Natural killer cell treated with Interleukin-12 subunit alpha and Interleukin-12 subunit beta and Interleukin-15 and Interleukin-18, amount 100 ng/mL, for 72 hours (primary cell): ENCODE measurements around the gene EIF4EBP3. TPM values are rescaled to one million over a fixed set of nuclear protein-coding genes. Genes with fewer than 3 reads are reported as not detected.
A peak's percentile ranks its signal among the peaks of the same experiment; 100 is the strongest.

Experiments used
- ATAC-seq, 2 donors: fragments of 150-1000 bp; cut with Tn5 transposase in 1 of 2; sonication (Bioruptor Pico), chemical (Tn5 transposase) in 1 of 2; 2 replicates each; pipeline ENCODE4 v1.10.0; 2021
- DNase-seq: peaks from one replicate; pipeline ENCODE4 v3.0.0; 2022; ENCODE audit warnings: low spot score
- H3K27ac Mint-ChIP-seq, 2 donors: 1 replicate in 1 of 2; 2 replicates in 1 of 2; pipeline ENCODE4 v1.8.0; 2022; ENCODE audit warnings: mixed read lengths in 2 of 2, mild to moderate bottlenecking in 1 of 2, moderate library complexity in 1 of 2
- H3K27me3 Mint-ChIP-seq, 2 donors: 1 replicate in 1 of 2; 2 replicates in 1 of 2; pipeline ENCODE4 v1.8.0; 2022; ENCODE audit warnings: mixed read lengths in 2 of 2
- H3K36me3 Mint-ChIP-seq: one replicate; pipeline ENCODE4 v1.8.0; 2022; ENCODE audit warnings: mixed read lengths
- H3K4me1 Mint-ChIP-seq, 2 donors: 1 replicate in 1 of 2; 2 replicates in 1 of 2; pipeline ENCODE4 v1.8.0; 2022; ENCODE audit warnings: low read depth in 2 of 2, mixed read lengths in 2 of 2, mild to moderate bottlenecking in 1 of 2
- H3K4me3 Mint-ChIP-seq: one replicate; pipeline ENCODE4 v1.8.0; 2022; ENCODE audit warnings: mixed read lengths
- H3K9me3 Mint-ChIP-seq: 2 replicates; pipeline ENCODE4 v1.8.0; 2022; ENCODE audit warnings: mixed read lengths
- total RNA-seq, 2 donors: library from RNA; stranded (reverse); gene quantifications; one replicate each; pipeline ENCODE4 v1.2.3, GENCODE V29; 2022

Gene EIF4EBP3
- total RNA-seq, result 1 to 10 TPM; 7.0 to 8.6 TPM

- Mint-ChIP-seq H3K27me3 (no peaks in the 10 kb centered on the region), H3K4me1 (peaks cover 27 to 32% of the 10 kb centered on the region in 2 donors), H3K27ac (peak within 1 kb of the TSS; percentile 75 to 93), H3K36me3 (peaks cover 24% of the 10 kb centered on the region), H3K9me3 (no peaks in the 10 kb centered on the region), H3K4me3 (peak within 1 kb of the TSS; percentile 79)
- ATAC-seq (peak; percentile 98), DNase-seq (peak; percentile 86)
These were observed at the start of gene EIF4EBP3 for GRCh38 chr5:140547508-140548299. EIF4EBP3 (plus strand) TSS chr5:140547662; CDS start chr5:140547738, 76 bp downstream.

DNA sequence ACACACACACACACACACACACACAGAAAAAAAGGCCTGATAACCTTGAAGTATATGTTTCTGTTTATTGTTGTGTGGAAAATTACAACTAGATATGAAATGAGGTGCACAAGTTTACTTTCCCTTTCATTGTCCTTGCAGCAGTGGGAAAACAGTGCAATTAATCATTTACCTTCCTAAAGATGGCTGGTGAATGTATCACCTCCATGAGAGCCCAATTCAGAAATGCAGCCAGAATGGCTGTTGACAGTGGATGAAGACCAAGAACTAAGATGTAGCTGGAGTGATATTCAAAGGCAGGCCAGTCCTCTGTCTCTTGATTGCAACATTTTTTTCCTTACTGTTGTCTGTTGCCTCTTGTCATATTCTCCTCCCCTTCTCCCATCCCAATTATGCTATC is 49.6 kb upstream of the EIF4EBP3 start:
- Mint-ChIP-seq H3K27me3 (no peaks in the 10 kb centered on the region), H3K4me1 (peaks cover 4 to 6% of the 10 kb centered on the region in 2 donors), H3K9me3 (no peaks in the 10 kb centered on the region), H3K27ac (no peak overlapping the region), H3K36me3 (peaks cover 18% of the 10 kb centered on the region), H3K4me3 (no peak overlapping the region)
- ATAC-seq, result no peak
- DNase-seq, result no peak

DNA sequence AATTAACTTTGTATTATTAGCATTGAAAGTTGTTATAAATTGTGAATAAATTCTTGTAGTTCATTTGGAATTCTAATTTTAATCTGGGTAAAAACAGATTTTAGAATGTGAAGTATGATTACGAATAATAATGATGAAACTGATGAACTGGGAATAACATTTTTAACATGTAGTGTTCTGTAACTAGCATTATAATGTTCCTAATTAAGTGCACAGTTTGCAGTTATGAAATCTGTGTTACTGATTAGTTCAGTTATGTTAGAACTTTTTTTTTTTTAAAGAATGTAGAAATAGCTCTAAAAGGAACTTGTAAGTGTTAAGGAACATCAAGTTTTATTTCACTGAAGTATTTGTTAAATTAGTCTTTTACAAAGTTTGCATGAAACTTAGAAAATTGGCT is 48.9 kb upstream of the EIF4EBP3 start:
- Mint-ChIP-seq H3K36me3 (peaks cover 18% of the 10 kb centered on the region), H3K27me3 (no peaks in the 10 kb centered on the region), H3K4me3 (no peak overlapping the region), H3K9me3 (no peaks in the 10 kb centered on the region), H3K27ac (no peak overlapping the region), H3K4me1 (peaks cover 4 to 6% of the 10 kb centered on the region in 2 donors)
- no peak for DNase-seq
- ATAC-seq, result no peak

GRCh38 chr5:140502834-140503233 is 44.6 kb upstream of the EIF4EBP3 start:
- DNase-seq, result no peak
- Mint-ChIP-seq H3K36me3 (peaks cover 11% of the 10 kb centered on the region), H3K9me3 (no peaks in the 10 kb centered on the region), H3K27me3 (no peaks in the 10 kb centered on the region), H3K4me3 (no peak overlapping the region), H3K4me1 (peaks cover 0 to 6% of the 10 kb centered on the region in 2 donors), H3K27ac (no peak overlapping the region)
- peak in 1 of 2 donors; percentile 49 for ATAC-seq

DNA sequence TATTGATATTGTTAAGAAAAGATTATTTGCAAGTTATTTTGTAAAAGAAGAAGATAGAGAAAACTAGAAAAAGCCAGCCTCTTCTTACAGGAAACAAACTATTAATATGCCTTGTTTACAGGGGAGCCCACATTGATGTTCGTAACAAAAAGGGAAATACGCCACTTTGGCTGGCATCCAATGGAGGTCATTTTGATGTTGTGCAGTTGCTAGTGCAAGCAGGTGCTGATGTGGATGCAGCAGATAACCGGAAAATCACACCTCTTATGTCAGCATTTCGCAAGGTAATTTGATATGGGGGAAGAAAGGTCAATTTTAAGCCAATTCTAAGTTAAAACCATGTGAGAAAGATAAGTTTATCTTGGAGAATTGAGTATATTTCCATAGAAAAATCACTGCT is 37.6 kb upstream of the EIF4EBP3 start:
- H3K4me1 Mint-ChIP-seq, result no peaks in the 10 kb centered on the region
- no peak overlapping the region for H3K27ac Mint-ChIP-seq
- no peak for DNase-seq
- no peaks in the 10 kb centered on the region for H3K27me3 Mint-ChIP-seq
- H3K4me3 Mint-ChIP-seq, result no peak overlapping the region
- peaks cover 12% of the 10 kb centered on the region for H3K36me3 Mint-ChIP-seq
- ATAC-seq, result no peak
- H3K9me3 Mint-ChIP-seq, result no peaks in the 10 kb centered on the region

- peaks cover 20% of the 10 kb centered on the region for H3K36me3 Mint-ChIP-seq
- no peak overlapping the region for H3K4me3 Mint-ChIP-seq
- no peaks in the 10 kb centered on the region for H3K9me3 Mint-ChIP-seq
- no peaks in the 10 kb centered on the region for H3K27me3 Mint-ChIP-seq
- no peak for ATAC-seq
- no peaks in the 10 kb centered on the region for H3K4me1 Mint-ChIP-seq
- DNase-seq, result no peak
- H3K27ac Mint-ChIP-seq, result no peak overlapping the region
These were observed 34.3 kb upstream of the EIF4EBP3 start for GRCh38 chr5:140513124-140513523.

- H3K27me3 Mint-ChIP-seq, result no peaks in the 10 kb centered on the region
- peak overlapping the region in 1 of 2 donors; percentile 18 for H3K27ac Mint-ChIP-seq
- H3K4me3 Mint-ChIP-seq, result no peak overlapping the region
- peaks cover 16% of the 10 kb centered on the region for H3K36me3 Mint-ChIP-seq
- H3K9me3 Mint-ChIP-seq, result no peaks in the 10 kb centered on the region
- ATAC-seq (no peak), DNase-seq (no peak)
- H3K4me1 Mint-ChIP-seq, result no peaks in the 10 kb centered on the region
These were observed 23.5 kb upstream of the EIF4EBP3 start for GRCh38 chr5:140524003-140524402.

DNA sequence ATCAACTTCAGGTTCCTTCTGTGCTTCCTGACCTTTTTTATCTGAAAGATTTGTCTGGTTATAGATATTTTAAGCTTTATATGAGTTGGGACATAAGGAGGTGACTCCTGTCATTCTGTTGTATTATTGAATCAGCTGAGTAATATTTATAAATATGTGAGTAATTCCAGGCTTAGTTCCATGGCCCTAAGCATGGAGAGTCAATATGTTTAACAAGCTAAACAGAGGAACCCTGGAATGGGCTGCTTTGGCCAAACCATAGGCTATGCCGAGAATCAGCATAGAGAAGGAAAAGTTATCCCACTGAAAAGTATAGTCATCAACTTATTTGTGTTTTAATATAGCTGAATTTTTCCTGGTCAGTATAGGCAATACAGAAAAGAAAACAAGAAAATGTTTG is 7.2 kb upstream of the EIF4EBP3 start:
- no peaks in the 10 kb centered on the region for H3K27me3 Mint-ChIP-seq
- H3K4me1 Mint-ChIP-seq, result peaks cover 1 to 5% of the 10 kb centered on the region in 2 donors
- H3K27ac Mint-ChIP-seq, result no peak overlapping the region
- ATAC-seq (no peak), DNase-seq (no peak)
- H3K9me3 Mint-ChIP-seq, result no peaks in the 10 kb centered on the region
- no peak overlapping the region for H3K4me3 Mint-ChIP-seq
- peaks cover 25% of the 10 kb centered on the region for H3K36me3 Mint-ChIP-seq

- no peaks in the 10 kb centered on the region for H3K9me3 Mint-ChIP-seq
- no peak overlapping the region for H3K27ac Mint-ChIP-seq
- peaks cover 3 to 10% of the 10 kb centered on the region in 2 donors for H3K4me1 Mint-ChIP-seq
- DNase-seq (no peak), ATAC-seq (no peak)
- H3K27me3 Mint-ChIP-seq, result no peaks in the 10 kb centered on the region
- H3K4me3 Mint-ChIP-seq, result no peak overlapping the region
- H3K36me3 Mint-ChIP-seq, result peaks cover 25% of the 10 kb centered on the region
These were observed 4.5 kb upstream of the EIF4EBP3 start for GRCh38 chr5:140542972-140543371.

DNA sequence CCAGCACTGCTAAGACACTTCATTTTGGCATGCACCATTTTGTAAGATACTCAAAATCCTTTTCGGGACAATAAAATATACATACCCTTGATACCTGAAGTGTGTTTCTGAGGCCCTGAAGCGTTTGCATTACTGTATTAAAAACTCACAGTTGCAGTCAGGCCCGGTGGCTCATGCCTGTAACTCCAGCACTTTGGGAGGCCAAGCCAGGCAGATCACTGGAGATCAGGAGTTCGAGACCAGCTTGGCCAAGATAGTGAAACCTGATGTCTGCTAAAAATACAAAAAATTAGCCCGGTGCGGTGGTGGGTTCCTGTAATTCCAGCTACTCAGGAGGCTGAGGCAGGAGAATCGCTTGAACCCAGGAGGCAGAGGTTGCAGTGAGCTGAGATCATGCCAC is 2.5 kb upstream of the EIF4EBP3 start:
- Mint-ChIP-seq H3K4me1 (peaks cover 15 to 28% of the 10 kb centered on the region in 2 donors), H3K4me3 (no peak overlapping the region), H3K36me3 (peaks cover 18% of the 10 kb centered on the region), H3K27ac (peak overlapping the region; percentile 2 to 22), H3K9me3 (no peaks in the 10 kb centered on the region), H3K27me3 (no peaks in the 10 kb centered on the region)
- ATAC-seq, result no peak
- DNase-seq, result no peak

DNA sequence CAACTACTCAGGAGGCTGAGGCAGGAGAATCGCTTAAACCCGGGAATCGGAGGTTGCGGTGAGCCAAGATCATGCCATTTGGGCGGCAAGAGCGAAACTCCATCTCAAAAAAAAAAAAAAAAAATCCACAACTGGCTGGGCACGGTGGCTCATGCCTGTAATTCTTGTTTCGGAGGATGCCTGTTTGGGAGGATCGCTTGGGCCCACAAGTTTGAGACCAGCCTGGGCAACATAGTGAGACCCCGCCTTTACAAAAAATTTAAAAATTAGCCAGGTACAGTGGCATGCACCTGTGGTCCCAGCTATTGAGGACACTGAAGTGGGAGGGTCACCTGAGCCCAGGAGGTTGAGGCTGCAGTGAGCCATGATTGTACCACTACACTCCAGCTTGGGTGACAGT is 1.9 kb upstream of the EIF4EBP3 start:
- no peaks in the 10 kb centered on the region for H3K27me3 Mint-ChIP-seq
- DNase-seq, result no peak
- ATAC-seq, result no peak
- H3K27ac Mint-ChIP-seq, result no peak overlapping the region
- H3K36me3 Mint-ChIP-seq, result peaks cover 22% of the 10 kb centered on the region
- peaks cover 19 to 29% of the 10 kb centered on the region in 2 donors for H3K4me1 Mint-ChIP-seq
- no peaks in the 10 kb centered on the region for H3K9me3 Mint-ChIP-seq
- H3K4me3 Mint-ChIP-seq, result no peak overlapping the region

DNA sequence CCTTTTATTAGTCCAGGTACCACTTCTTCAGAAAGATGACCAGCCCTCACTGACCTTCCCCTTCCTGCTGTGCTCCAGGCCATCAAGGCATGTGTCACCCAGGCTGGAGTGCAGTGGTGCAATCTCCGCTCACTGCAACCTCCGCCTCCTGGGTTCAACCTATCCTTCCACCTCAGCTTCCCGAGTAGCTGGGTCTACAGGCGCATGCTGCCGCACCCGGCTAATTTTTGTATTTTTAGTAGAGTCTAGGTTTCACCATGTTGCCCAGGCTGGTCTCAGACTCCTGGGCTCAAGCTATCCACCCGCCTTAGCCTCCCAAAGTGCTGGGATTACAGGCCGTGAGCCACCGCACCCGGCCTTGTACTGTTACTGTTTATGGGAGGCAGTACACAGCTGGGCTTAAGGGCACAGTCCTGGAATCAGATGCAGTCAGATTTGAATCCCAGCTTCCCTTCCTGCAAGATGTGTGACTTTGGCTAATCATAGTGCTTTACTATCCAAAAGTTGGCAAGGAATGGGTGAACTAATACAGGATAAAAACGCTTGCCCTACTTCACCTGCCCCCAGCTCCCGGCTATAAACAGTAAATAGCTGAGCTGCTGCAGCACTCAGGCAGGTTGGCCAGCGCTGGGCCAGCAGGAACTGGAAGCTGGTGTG is 483 bp upstream of the EIF4EBP3 start:
- Mint-ChIP-seq H3K4me1 (peaks cover 27 to 32% of the 10 kb centered on the region in 2 donors), H3K27me3 (no peaks in the 10 kb centered on the region), H3K36me3 (peaks cover 23% of the 10 kb centered on the region), H3K4me3 (peak overlapping the region; percentile 79), H3K9me3 (no peaks in the 10 kb centered on the region), H3K27ac (peak overlapping the region; percentile 75 to 93)
- DNase-seq (no peak), ATAC-seq (no peak)

GRCh38 chr5:140548300-140548688 is 832 bp downstream of the EIF4EBP3 start:
- DNase-seq, result no peak
- peaks cover 33 to 38% of the 10 kb centered on the region in 2 donors for H3K4me1 Mint-ChIP-seq
- H3K27me3 Mint-ChIP-seq, result no peaks in the 10 kb centered on the region
- peak overlapping the region; percentile 79 for H3K4me3 Mint-ChIP-seq
- peaks cover 28% of the 10 kb centered on the region for H3K36me3 Mint-ChIP-seq
- H3K9me3 Mint-ChIP-seq, result no peaks in the 10 kb centered on the region
- ATAC-seq, result no peak
- peak overlapping the region; percentile 75 to 93 for H3K27ac Mint-ChIP-seq

- H3K36me3 Mint-ChIP-seq, result peaks cover 28% of the 10 kb centered on the region
These were observed 1.3 kb downstream of the EIF4EBP3 start for GRCh38 chr5:140548791-140549190.

More at GRCh38 chr5:140548791-140549190, 1.3 kb downstream of the EIF4EBP3 start:
- H3K27ac Mint-ChIP-seq, result peak overlapping the region; percentile 75 to 93
- peak overlapping the region; percentile 47 for H3K4me3 Mint-ChIP-seq
- H3K9me3 Mint-ChIP-seq, result no peaks in the 10 kb centered on the region
- H3K27me3 Mint-ChIP-seq, result no peaks in the 10 kb centered on the region
- DNase-seq (no peak), ATAC-seq (no peak)
- peaks cover 38 to 43% of the 10 kb centered on the region in 2 donors for H3K4me1 Mint-ChIP-seq
